HepG2 (cell line): ENCODE data around the gene TRPV2. TPM values are rescaled to one million over a fixed set of nuclear protein-coding genes. Genes with fewer than 3 reads are reported as not detected.

Experiments
- ATAC-seq: fragments of 200-7000 bp; cut with Tn5 transposase; 3 replicates; pipeline ENCODE4 v1.9.1; 2020; ENCODE audit warnings: mild to moderate bottlenecking, moderate library complexity
- BruUV-seq: library from RNA; stranded (reverse); fragments of 400-500 nt; replicated peaks from 2 replicates; lab custom pipeline; 2021; lab: Mats Ljungman, UMichigan
- CTCF ChIA-PET: fragments of 300-600 bp; formaldehyde crosslinking; extraction: SDS; loops from one replicate; lab custom pipeline; 2021; ENCODE audit warnings: low total read pairs, inconsistent platforms, low intra/inter-chr PET ratio; lab: Yijun Ruan, JAX
- POLR2A ChIA-PET: fragments of 350-600 bp; sonication (Branson Sonifier 250); formaldehyde crosslinking; loops from one replicate; lab custom pipeline; 2020; ENCODE audit warnings: antibody characterized with exemption, inconsistent platforms; lab: Yijun Ruan, JAX
- DNase-seq: peaks from one replicate; pipeline ENCODE4 v3.0.0-alpha.2; 2015; ENCODE audit warnings: low spot score
- FAIRE-seq: peaks from 3 replicates; lab custom pipeline; 2011; peaks lifted over from hg19 to GRCh38; lab: Jason Lieb, UNC
- H2AFZ ChIP-seq: one replicate; pipeline ENCODE4 v1.6.1; 2011; ENCODE audit warnings: low read length, inconsistent platforms
- H3K27ac ChIP-seq: fragments of 300-600 bp; 3 replicates; pipeline ENCODE4 v1.8.0; 2011; ENCODE audit warnings: mixed run types, mild to moderate bottlenecking, mixed read lengths, low read length, inconsistent platforms; ENCODE audit not compliant: insufficient read depth; ENCODE audit errors: extremely low read length
- H3K27me3 ChIP-seq, 2 experiments: fragments of 200-600 bp in 1 of 2; 2 replicates in 1 of 2; 3 replicates in 1 of 2; pipeline versions ENCODE4 v1.6.0 to v1.8.0; 2011; ENCODE audit warnings: low read length in 2 of 2, mild to moderate bottlenecking in 2 of 2, moderate library complexity in 2 of 2, inconsistent platforms in 1 of 2; ENCODE audit not compliant: insufficient read depth in 2 of 2, control insufficient read depth in 1 of 2
- H3K36me3 ChIP-seq, 2 experiments: fragments of 200-600 bp in 1 of 2; replicated peaks in 1 of 2; 2 replicates in 1 of 2; 3 replicates in 1 of 2; pipeline versions ENCODE4 v1.5.1 to v1.8.0; 2011; ENCODE audit warnings: low read length in 2 of 2, inconsistent platforms in 1 of 2; ENCODE audit not compliant: insufficient read depth in 2 of 2, control insufficient read depth in 1 of 2
- H3K4me1 ChIP-seq: 2 replicates; pipeline ENCODE4 v1.5.1; 2012; ENCODE audit warnings: low read length, inconsistent platforms; ENCODE audit not compliant: insufficient read depth
- H3K4me2 ChIP-seq: 2 replicates; pipeline ENCODE4 v1.6.0; 2011; ENCODE audit warnings: low read depth, low read length, inconsistent platforms
- H3K4me3 ChIP-seq, 3 experiments: fragments of 200-600 bp in 1 of 3; sonication (generic), shearing (Covaris generic) in 1 of 3; replicated peaks in 1 of 3; 2 replicates each; pipeline ENCODE4 v1.5.1; 2011 to 2016; ENCODE audit warnings: low read length in 3 of 3, inconsistent platforms in 2 of 3, low read depth in 2 of 3, mild to moderate bottlenecking in 2 of 3, control low read depth in 1 of 3, mixed read lengths in 1 of 3; ENCODE audit not compliant: insufficient read depth in 1 of 3
- H3K79me2 ChIP-seq: one replicate; pipeline ENCODE4 v1.6.1; 2011; ENCODE audit warnings: low read length, inconsistent platforms; ENCODE audit not compliant: insufficient read depth
- H3K9ac ChIP-seq: 2 replicates; pipeline ENCODE4 v1.6.0; 2011; ENCODE audit warnings: mild to moderate bottlenecking, low read depth, low read length, inconsistent platforms; ENCODE audit not compliant: insufficient read depth
- H3K9me3 ChIP-seq: 2 replicates; pipeline ENCODE4 v1.5.1; 2012; ENCODE audit warnings: mild to moderate bottlenecking, low read length
- H4K20me1 ChIP-seq: 2 replicates; pipeline ENCODE4 v1.6.0; 2011; ENCODE audit warnings: inconsistent platforms, mild to moderate bottlenecking, low read length, moderate library complexity; ENCODE audit not compliant: insufficient read depth
- ARHGAP35 ChIP-seq: sonication (generic); formaldehyde crosslinking; IDR thresholded peaks from 2 replicates; pipeline ENCODE4 v1.9.0; 2022; ENCODE audit warnings: mild to moderate bottlenecking, inconsistent platforms, moderate library complexity, missing genetic modification reagents, borderline replicate concordance
- FIP1L1 ChIP-seq: fragments of 200-400 bp; formaldehyde crosslinking; IDR thresholded peaks from 2 replicates; pipeline ENCODE4 v1.6.1; 2018; ENCODE audit warnings: low read depth, mild to moderate bottlenecking, low read length, moderate library complexity, borderline replicate concordance; ENCODE audit not compliant: insufficient read depth
- HNRNPUL1 ChIP-seq: fragments of 200-400 bp; formaldehyde crosslinking; IDR thresholded peaks from 2 replicates; pipeline ENCODE4 v1.6.1; 2017; ENCODE audit warnings: low read depth, mild to moderate bottlenecking, low read length, moderate library complexity
- SAFB2 ChIP-seq: sonication (generic); formaldehyde crosslinking; IDR thresholded peaks from 2 replicates; pipeline ENCODE4 v1.5.1; 2020; ENCODE audit warnings: missing genetic modification reagents, low read depth, mild to moderate bottlenecking, borderline replicate concordance
- SKI ChIP-seq: fragments of 450-650 bp; IDR thresholded peaks from one replicate; pipeline ENCODE4 v1.6.1; 2018; ENCODE audit warnings: mild to moderate bottlenecking; ENCODE audit not compliant: partially characterized antibody
- SMAD9 ChIP-seq: sonication (generic); formaldehyde crosslinking; IDR thresholded peaks from 2 replicates; pipeline ENCODE4 v1.5.1; 2020; ENCODE audit warnings: mild to moderate bottlenecking, missing genetic modification reagents
- SP5 ChIP-seq: IDR thresholded peaks from 2 replicates; pipeline ENCODE4 v1.6.1; 2016; ENCODE audit warnings: low read depth, borderline replicate concordance
- ZBTB21 ChIP-seq: sonication (generic); formaldehyde crosslinking; IDR thresholded peaks from 2 replicates; pipeline ENCODE4 v1.4.0; 2020; ENCODE audit warnings: missing genetic modification reagents
- ZNF10 ChIP-seq: sonication (generic); formaldehyde crosslinking; IDR thresholded peaks from 2 replicates; pipeline ENCODE4 v1.4.0; 2020; ENCODE audit warnings: mild to moderate bottlenecking, low read depth, missing genetic modification reagents, borderline replicate concordance
- WGBS: methylation state at CpG from one replicate; pipeline ENCODE4 v1.1.6; 2017; ENCODE audit warnings: low lambda C conversion rate; 5-methylcytosine and 5-hydroxymethylcytosine counted together
- in situ Hi-C: cut with HindIII; loops from 2 replicates; pipeline ENCODE4 v1.10.0; 2017; ENCODE audit warnings: low pct_unique_long_range_greater_than_20kb; ENCODE audit not compliant: extremely low pct_ligation_motif_present
- intact Hi-C: fragments of 100-400 bp; cut with micrococcal nuclease; formaldehyde crosslinking; loops from one replicate; pipeline ENCODE4 v1.10.0; 2022; ENCODE audit not compliant: unreplicated experiment
- polyA plus RNA-seq, 8 experiments: library from polyadenylated mRNA; depleted of rRNA in 3 of 8; stranded (reverse) in 7 of 8; unstranded in 1 of 8; fragments of >200 nt; fragmentation: Illumina TruSeq in 4 of 8; extraction: Trizol in 4 of 8; gene quantifications; 2 replicates each; pipeline versions ENCODE4 v1.2.1 to v1.2.3, GENCODE V29; 2011 to 2016; ENCODE audit warnings: low read depth in 4 of 8, missing spikeins in 1 of 8, mixed read lengths in 1 of 8; ENCODE audit not compliant: insufficient read depth in 1 of 8
- total RNA-seq, 5 experiments: library from RNA; depleted of rRNA; stranded (reverse); fragments of >200 nt; fragmentation: Illumina TruSeq; extraction: Trizol; gene quantifications; 2 replicates each; pipeline ENCODE4 v1.2.3, GENCODE V29; 2016; ENCODE audit warnings: low read depth in 1 of 5
- TF ChIP-seq, protein P1 (sequence below): sonication (generic); formaldehyde crosslinking; IDR thresholded peaks from 2 replicates; pipeline ENCODE4 v1.4.0; 2020; ENCODE audit warnings: missing genetic modification reagents, mild to moderate bottlenecking, borderline replicate concordance
- TF ChIP-seq, protein P2 (sequence below): sonication (generic); formaldehyde crosslinking; IDR thresholded peaks from 2 replicates; pipeline ENCODE4 v1.4.0; 2020; ENCODE audit warnings: missing genetic modification reagents; ENCODE audit errors: not compliant biosample characterization
- TF ChIP-seq, protein P3 (sequence below): IDR thresholded peaks from 2 replicates; pipeline ENCODE4 v1.6.1; 2016; ENCODE audit warnings: missing compliant biosample characterization, missing genetic modification reagents, borderline replicate concordance

Gene TRPV2
- total and polyA plus RNA-seq, 2 of the 13 experiments (the other 11 are each of a cell fraction or from before 2014, with no cell fraction given): 13.6 to 21.3 TPM

DNA sequence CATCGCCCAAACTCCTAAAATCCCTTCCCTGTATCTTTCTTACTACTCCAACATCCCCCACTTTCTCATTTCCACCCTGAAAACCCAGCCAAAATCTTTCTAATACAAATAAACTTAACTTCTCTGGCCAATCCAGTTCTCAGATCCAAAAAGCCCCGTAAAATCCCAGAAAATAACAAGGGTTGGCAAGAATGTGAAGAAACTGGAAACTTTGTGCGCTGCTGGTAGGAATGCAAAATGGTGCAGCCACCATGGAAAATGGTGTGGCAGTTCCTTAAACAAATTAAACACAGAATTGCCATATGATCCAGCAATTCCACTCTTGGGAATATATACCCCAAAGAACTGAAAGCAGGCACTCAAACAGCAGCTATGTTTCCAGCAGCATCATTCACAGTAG, 52.5 kb downstream of the TRPV2 start:
- Histone ChIP-seq H3K4me2 (no peak overlapping the region), H4K20me1 (peaks cover 2% of the 10 kb centered on the region; the same call in 1 of the 2 replicates), H3K4me3 (no peak overlapping the region), H3K36me3 (no peaks in the 10 kb centered on the region), H3K79me2 (no peaks in the 10 kb centered on the region), H3K9me3 (no peaks in the 10 kb centered on the region), H3K4me1 (peaks cover 66% of the 10 kb centered on the region), H3K27me3 (peaks cover 4 to 18% of the 10 kb centered on the region in 2 experiments; a peak in 3 of 5 replicates), H3K27ac (no peak overlapping the region), H2AFZ (no peak overlapping the region), H3K9ac (no peak overlapping the region)
- in situ Hi-C loops (no loop called here), intact Hi-C loops (loop anchor here (5.0 kb wide), 1 partner anchor 54 kb away; no protein-coding TSS in a partner anchor)
- FAIRE-seq (no peak), DNase-seq (no peak), ATAC-seq (no peak)
- 95% methylated on average over 3 of the region's 3 CpGs for WGBS
- no peak for TF ChIP-seq SP5 (CRISPR knock-in tag)
- no peak for TF ChIP-seq SKI
- TF ChIP-seq ARHGAP35 (CRISPR knock-in tag): no peak
- TF ChIP-seq ZNF10 (CRISPR knock-in tag): no peak
- TF ChIP-seq, protein P1, sequence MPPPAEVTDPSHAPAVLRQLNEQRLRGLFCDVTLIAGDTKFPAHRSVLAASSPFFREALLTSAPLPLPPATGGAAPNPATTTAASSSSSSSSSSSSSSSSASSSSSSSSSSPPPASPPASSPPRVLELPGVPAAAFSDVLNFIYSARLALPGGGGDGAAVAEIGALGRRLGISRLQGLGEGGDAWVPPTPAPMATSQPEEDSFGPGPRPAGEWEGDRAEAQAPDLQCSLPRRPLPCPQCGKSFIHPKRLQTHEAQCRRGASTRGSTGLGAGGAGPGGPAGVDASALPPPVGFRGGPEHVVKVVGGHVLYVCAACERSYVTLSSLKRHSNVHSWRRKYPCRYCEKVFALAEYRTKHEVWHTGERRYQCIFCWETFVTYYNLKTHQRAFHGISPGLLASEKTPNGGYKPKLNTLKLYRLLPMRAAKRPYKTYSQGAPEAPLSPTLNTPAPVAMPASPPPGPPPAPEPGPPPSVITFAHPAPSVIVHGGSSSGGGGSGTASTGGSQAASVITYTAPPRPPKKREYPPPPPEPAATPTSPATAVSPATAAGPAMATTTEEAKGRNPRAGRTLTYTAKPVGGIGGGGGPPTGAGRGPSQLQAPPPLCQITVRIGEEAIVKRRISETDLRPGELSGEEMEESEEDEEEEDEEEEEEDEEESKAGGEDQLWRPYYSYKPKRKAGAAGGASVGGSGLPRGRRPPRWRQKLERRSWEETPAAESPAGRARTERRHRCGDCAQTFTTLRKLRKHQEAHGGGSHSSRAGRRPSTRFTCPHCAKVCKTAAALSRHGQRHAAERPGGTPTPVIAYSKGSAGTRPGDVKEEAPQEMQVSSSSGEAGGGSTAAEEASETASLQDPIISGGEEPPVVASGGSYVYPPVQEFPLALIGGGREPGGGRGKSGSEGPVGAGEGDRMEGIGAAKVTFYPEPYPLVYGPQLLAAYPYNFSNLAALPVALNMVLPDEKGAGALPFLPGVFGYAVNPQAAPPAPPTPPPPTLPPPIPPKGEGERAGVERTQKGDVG (CRISPR knock-in tag): no peak
- no peak for TF ChIP-seq SMAD9 (CRISPR knock-in tag)
- no peak for TF ChIP-seq SAFB2 (CRISPR knock-in tag)
- no peak for TF ChIP-seq HNRNPUL1
- TF ChIP-seq, protein P2, sequence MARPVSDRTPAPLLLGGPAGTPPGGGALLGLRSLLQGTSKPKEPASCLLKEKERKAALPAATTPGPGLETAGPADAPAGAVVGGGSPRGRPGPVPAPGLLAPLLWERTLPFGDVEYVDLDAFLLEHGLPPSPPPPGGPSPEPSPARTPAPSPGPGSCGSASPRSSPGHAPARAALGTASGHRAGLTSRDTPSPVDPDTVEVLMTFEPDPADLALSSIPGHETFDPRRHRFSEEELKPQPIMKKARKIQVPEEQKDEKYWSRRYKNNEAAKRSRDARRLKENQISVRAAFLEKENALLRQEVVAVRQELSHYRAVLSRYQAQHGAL: no peak
- TF ChIP-seq, protein P3, sequence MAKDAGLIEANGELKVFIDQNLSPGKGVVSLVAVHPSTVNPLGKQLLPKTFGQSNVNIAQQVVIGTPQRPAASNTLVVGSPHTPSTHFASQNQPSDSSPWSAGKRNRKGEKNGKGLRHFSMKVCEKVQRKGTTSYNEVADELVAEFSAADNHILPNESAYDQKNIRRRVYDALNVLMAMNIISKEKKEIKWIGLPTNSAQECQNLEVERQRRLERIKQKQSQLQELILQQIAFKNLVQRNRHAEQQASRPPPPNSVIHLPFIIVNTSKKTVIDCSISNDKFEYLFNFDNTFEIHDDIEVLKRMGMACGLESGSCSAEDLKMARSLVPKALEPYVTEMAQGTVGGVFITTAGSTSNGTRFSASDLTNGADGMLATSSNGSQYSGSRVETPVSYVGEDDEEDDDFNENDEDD (CRISPR knock-in tag): no peak
- TF ChIP-seq ZBTB21 (CRISPR knock-in tag): no peak
- TF ChIP-seq FIP1L1: no peak
- BruUV-seq: no TSS peak
- CTCF ChIA-PET: no interaction called here
- POLR2A ChIA-PET: interaction anchor here (1.7 kb wide), 1 partner anchor 29 kb away, joined by 4 read pairs; no protein-coding TSS in a partner anchor
